Nephron (organoid): ENCODE data around the gene MPRIP.
A peak's percentile ranks its signal among the peaks of the same experiment; 100 is the strongest.

Source experiments
- H3K27ac Mint-ChIP-seq, 3 experiments: 2 replicates each; pipeline ENCODE4 v1.8.0; 2020; ENCODE audit warnings: mixed read lengths in 3 of 3, mild to moderate bottlenecking in 2 of 3, moderate library complexity in 1 of 3
- H3K27me3 Mint-ChIP-seq: 2 replicates; pipeline ENCODE4 v1.8.0; 2021; ENCODE audit warnings: low read depth, mild to moderate bottlenecking, moderate library complexity, mixed read lengths
- H3K36me3 Mint-ChIP-seq: 2 replicates; pipeline ENCODE4 v1.8.0; 2020; ENCODE audit warnings: low read depth, mixed read lengths
- H3K4me1 Mint-ChIP-seq: 2 replicates; pipeline ENCODE4 v1.8.0; 2020; ENCODE audit warnings: mixed read lengths
- H3K4me3 Mint-ChIP-seq, 3 experiments: 2 replicates each; pipeline ENCODE4 v1.8.0; 2020; ENCODE audit warnings: mild to moderate bottlenecking in 3 of 3, mixed read lengths in 3 of 3, moderate library complexity in 2 of 3
- H3K9me3 Mint-ChIP-seq: 2 replicates; pipeline ENCODE4 v1.8.0; 2020; ENCODE audit warnings: mixed read lengths
- TF ChIP-seq, protein P1 (sequence below), 3 experiments: fragments of 200-600 bp; sonication (generic); IDR thresholded peaks; one replicate each; pipeline ENCODE4 v1.5.0; 2021; ENCODE audit warnings: antibody characterized with exemption in 3 of 3; ENCODE audit not compliant: unreplicated experiment in 3 of 3

MPRIP gene

DNA sequence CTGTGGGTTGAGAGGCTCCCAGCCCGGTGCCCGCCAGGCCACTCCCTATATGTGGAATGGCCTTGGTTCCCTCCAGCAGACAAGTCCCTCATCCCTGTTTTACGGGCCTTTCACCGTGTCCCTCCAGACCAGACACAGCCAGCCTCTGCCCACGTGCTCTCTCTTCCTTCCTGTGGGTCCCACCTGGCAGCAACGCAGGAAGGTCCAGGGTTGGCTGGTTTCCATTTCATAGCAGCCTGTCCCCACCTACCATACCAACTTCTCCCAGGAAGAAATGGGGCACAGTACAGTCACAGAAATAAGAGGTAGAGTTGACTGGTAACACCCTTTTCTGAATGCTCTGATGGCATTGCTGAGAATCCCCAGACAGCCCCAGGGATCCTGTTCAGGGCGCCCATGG, 128.9 kb downstream of the MPRIP start:
- H3K27ac Mint-ChIP-seq, result peak overlapping the region in 2 of 3 experiments; percentile 27 to 49
- no peaks in the 10 kb centered on the region for H3K9me3 Mint-ChIP-seq
- peaks cover 44% of the 10 kb centered on the region for H3K36me3 Mint-ChIP-seq

DNA sequence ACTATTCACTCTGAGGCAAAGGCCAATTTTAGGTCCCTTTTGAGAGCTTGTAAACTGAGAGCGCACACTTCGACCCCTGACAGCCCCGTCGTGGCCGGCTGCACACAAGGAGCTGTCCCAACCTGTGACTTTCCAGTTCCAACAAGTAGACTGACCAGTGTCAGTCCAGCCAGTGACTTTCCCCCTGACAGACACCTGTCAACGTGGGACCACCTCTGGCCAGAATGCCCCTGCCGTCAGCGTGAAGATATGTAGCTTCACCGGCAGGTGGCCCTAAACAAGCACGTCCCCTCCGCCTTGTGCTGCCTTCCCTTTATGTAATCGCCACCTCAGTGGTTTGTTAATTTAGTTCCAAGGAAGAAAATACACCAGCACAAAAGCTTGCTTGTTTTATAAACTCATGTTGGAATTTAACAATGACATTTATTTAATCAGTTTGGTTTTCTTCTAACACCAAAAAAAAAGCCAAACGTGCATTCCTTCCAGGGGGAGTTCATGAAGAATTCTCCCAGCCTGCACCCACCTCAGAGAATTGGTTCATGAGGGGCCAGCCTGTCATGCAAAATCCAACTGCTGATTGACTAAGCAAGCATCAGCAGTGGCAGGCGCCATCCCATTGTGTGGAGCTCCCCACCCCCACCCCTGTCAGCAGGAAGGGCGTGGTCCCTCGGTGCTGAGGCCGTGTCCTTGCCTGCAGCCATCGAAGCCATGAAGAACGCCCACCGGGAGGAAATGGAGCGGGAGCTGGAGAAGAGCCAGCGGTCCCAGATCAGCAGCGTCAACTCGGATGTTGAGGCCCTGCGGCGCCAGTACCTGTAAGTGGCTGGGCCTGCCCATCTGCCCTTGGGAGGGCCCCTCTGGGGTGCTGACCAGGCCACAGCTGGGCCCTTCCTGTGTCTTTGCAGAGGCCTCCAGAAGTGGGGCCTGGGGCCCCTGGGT, 130.0 kb downstream of the MPRIP start:
- no peaks in the 10 kb centered on the region for H3K9me3 Mint-ChIP-seq
- H3K27ac Mint-ChIP-seq, result no peak overlapping the region
- H3K4me3 Mint-ChIP-seq, result no peak overlapping the region
- no peaks in the 10 kb centered on the region for H3K27me3 Mint-ChIP-seq
- H3K4me1 Mint-ChIP-seq, result peaks cover 5% of the 10 kb centered on the region
- TF ChIP-seq, protein P1, sequence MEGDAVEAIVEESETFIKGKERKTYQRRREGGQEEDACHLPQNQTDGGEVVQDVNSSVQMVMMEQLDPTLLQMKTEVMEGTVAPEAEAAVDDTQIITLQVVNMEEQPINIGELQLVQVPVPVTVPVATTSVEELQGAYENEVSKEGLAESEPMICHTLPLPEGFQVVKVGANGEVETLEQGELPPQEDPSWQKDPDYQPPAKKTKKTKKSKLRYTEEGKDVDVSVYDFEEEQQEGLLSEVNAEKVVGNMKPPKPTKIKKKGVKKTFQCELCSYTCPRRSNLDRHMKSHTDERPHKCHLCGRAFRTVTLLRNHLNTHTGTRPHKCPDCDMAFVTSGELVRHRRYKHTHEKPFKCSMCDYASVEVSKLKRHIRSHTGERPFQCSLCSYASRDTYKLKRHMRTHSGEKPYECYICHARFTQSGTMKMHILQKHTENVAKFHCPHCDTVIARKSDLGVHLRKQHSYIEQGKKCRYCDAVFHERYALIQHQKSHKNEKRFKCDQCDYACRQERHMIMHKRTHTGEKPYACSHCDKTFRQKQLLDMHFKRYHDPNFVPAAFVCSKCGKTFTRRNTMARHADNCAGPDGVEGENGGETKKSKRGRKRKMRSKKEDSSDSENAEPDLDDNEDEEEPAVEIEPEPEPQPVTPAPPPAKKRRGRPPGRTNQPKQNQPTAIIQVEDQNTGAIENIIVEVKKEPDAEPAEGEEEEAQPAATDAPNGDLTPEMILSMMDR (IDR thresholded peaks at IDR 0.05; ENCODE audit: unreplicated experiment in 3 of 3), result peak in 1 of 3 experiments; percentile 21
- H3K36me3 Mint-ChIP-seq, result peaks cover 48% of the 10 kb centered on the region

More for the DNA sequence above, 128.9 kb downstream of the MPRIP start:
- TF ChIP-seq, protein P1 (IDR thresholded peaks at IDR 0.05; ENCODE audit: unreplicated experiment in 3 of 3), result no peak
- no peaks in the 10 kb centered on the region for H3K27me3 Mint-ChIP-seq
- H3K4me3 Mint-ChIP-seq, result no peak overlapping the region
- peaks cover 5% of the 10 kb centered on the region for H3K4me1 Mint-ChIP-seq

DNA sequence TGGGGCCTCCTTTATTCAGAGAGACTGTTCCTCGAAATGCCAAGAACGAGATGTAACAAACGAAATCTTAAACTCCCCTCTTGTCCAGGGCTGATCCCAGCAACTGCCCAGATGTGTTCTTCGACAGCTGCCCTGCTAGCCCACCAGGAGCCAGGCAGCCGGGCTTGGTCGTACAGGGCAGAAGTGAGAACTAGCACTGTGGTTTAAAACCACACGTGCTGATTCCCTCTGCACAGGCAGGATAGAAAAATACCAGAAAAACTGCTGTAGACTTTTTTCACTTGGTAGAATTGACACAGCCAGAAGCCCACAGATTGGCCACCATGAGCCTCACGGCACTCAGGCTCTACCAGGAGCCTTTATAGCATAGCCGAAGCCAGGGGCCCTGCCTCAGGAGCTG, 130.7 kb downstream of the MPRIP start:
- TF ChIP-seq, protein P1 (IDR thresholded peaks at IDR 0.05; ENCODE audit: unreplicated experiment in 3 of 3), result no peak
- Mint-ChIP-seq H3K4me3 (no peak overlapping the region), H3K27ac (no peak overlapping the region), H3K27me3 (no peaks in the 10 kb centered on the region), H3K4me1 (peaks cover 5% of the 10 kb centered on the region), H3K9me3 (no peaks in the 10 kb centered on the region), H3K36me3 (peaks cover 53% of the 10 kb centered on the region)

DNA sequence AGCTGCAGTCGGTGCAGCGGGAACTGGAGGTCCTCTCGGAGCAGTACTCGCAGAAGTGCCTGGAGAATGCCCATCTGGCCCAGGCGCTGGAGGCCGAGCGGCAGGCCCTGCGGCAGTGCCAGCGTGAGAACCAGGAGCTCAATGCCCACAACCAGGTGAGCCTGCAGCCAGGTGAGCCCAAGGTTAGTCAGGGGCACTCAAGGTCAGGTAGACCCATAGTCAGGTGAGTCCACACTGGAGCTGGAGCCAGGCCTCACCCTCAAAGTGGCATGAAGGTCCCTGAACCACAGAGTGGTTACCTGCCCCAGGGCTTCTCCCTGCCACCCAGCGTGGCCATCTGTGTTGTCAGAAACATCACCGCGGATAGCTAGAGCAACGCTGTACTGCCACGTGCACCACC, 131.7 kb downstream of the MPRIP start:
- TF ChIP-seq, protein P1 (IDR thresholded peaks at IDR 0.05; ENCODE audit: unreplicated experiment in 3 of 3), result no peak
- Mint-ChIP-seq H3K9me3 (no peaks in the 10 kb centered on the region), H3K4me1 (peaks cover 5% of the 10 kb centered on the region), H3K36me3 (peaks cover 51% of the 10 kb centered on the region), H3K27ac (no peak overlapping the region), H3K27me3 (no peaks in the 10 kb centered on the region), H3K4me3 (no peak overlapping the region)

DNA sequence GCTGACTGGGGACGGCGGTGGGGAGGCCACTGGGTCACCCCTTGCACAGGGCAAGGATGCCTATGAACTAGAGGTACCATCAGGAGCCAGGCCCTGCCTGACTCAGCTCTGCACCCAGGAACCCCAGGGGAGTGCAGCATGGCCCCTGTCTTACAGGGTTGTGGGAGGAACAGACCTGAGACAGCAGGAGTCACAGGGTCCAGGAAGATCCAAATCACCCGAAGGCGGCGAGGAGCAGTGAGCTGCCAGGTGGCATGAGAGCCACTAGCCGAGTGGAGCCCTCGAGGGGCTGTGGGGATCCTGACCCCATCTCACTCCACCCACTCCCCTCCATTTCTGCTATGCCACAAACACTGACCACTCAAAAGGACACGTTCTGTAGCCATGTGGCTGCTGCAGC, 133.1 kb downstream of the MPRIP start:
- Mint-ChIP-seq H3K27me3 (no peaks in the 10 kb centered on the region), H3K4me3 (no peak overlapping the region), H3K4me1 (peaks cover 11% of the 10 kb centered on the region), H3K27ac (no peak overlapping the region), H3K36me3 (peaks cover 54% of the 10 kb centered on the region), H3K9me3 (no peaks in the 10 kb centered on the region)
- TF ChIP-seq, protein P1 (IDR thresholded peaks at IDR 0.05; ENCODE audit: unreplicated experiment in 3 of 3), result no peak

DNA sequence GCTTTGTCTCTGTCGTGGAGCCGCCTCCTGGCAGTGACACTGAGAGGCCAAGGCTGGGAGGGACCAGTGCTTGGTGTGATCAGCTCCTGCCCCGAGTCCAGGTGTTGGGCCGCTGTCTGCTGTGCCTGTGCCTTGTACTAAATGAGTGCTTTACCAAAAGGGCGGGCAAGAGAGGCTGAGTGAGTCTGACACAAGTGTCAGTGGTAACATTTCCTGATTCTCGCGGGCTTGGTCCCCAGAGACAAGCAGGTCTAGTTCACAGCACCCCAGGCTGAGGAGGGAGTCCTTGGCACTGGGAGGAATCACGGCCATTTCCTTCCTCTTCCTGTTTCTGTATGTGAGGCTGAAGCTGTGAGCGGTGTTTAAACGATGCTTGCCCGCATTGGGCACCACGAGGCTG, 133.7 kb downstream of the MPRIP start:
- no peaks in the 10 kb centered on the region for H3K27me3 Mint-ChIP-seq

More for the DNA sequence above, 133.7 kb downstream of the MPRIP start:
- H3K4me1 Mint-ChIP-seq, result peaks cover 12% of the 10 kb centered on the region
- H3K36me3 Mint-ChIP-seq, result peaks cover 60% of the 10 kb centered on the region
- no peak overlapping the region for H3K27ac Mint-ChIP-seq
- H3K9me3 Mint-ChIP-seq, result no peaks in the 10 kb centered on the region
- H3K4me3 Mint-ChIP-seq, result no peak overlapping the region
- TF ChIP-seq, protein P1 (IDR thresholded peaks at IDR 0.05; ENCODE audit: unreplicated experiment in 3 of 3), result no peak
